Measurements from ENCODE around the gene PSMD6. TPM values are rescaled to one million over a fixed set of nuclear protein-coding genes. Genes with fewer than 3 reads are reported as not detected.

The PSMD6 gene
- total RNA-seq, 1 donor from 2014 or later: 78.6 TPM

DNA sequence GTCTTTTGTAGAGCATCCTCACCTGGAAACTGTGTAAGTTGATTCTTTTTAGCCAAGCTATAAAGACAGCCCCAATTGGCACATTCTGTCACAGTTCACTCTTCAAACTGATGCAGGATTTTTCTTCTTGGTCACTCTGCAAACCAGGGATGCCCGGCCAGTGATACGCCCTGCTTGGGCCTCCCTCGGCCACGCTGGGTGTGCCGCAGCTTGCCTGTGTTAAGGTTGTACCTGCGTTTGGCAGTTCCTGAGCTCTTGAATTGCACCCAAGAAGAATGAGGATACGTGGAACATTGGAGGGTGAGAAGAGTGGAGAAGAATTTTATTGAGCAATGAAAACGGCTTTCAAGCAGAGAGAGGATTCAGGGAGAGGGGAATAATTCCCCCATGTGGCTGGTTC, 49.9 kb downstream of the PSMD6 start:
- no peaks in the 10 kb centered on the region for H3K9me3 Mint-ChIP-seq (ENCODE audit: unreplicated experiment)
- H3K27ac Mint-ChIP-seq (ENCODE audit: unreplicated experiment): no peak overlapping the region
- TF ChIP-seq, protein P1, sequence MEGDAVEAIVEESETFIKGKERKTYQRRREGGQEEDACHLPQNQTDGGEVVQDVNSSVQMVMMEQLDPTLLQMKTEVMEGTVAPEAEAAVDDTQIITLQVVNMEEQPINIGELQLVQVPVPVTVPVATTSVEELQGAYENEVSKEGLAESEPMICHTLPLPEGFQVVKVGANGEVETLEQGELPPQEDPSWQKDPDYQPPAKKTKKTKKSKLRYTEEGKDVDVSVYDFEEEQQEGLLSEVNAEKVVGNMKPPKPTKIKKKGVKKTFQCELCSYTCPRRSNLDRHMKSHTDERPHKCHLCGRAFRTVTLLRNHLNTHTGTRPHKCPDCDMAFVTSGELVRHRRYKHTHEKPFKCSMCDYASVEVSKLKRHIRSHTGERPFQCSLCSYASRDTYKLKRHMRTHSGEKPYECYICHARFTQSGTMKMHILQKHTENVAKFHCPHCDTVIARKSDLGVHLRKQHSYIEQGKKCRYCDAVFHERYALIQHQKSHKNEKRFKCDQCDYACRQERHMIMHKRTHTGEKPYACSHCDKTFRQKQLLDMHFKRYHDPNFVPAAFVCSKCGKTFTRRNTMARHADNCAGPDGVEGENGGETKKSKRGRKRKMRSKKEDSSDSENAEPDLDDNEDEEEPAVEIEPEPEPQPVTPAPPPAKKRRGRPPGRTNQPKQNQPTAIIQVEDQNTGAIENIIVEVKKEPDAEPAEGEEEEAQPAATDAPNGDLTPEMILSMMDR (IDR thresholded peaks at IDR 0.05; ENCODE audit: partially characterized antibody, unreplicated experiment): no peak
- peaks cover 7% of the 10 kb centered on the region for H3K4me1 Mint-ChIP-seq (ENCODE audit: low read depth, unreplicated experiment)
- H3K27me3 Mint-ChIP-seq (ENCODE audit: unreplicated experiment): no peaks in the 10 kb centered on the region
- DNase-seq: no peak
- no peak overlapping the region for H3K4me3 Mint-ChIP-seq (ENCODE audit: unreplicated experiment)
- no peaks in the 10 kb centered on the region for H3K36me3 Mint-ChIP-seq (ENCODE audit: unreplicated experiment)

DNA sequence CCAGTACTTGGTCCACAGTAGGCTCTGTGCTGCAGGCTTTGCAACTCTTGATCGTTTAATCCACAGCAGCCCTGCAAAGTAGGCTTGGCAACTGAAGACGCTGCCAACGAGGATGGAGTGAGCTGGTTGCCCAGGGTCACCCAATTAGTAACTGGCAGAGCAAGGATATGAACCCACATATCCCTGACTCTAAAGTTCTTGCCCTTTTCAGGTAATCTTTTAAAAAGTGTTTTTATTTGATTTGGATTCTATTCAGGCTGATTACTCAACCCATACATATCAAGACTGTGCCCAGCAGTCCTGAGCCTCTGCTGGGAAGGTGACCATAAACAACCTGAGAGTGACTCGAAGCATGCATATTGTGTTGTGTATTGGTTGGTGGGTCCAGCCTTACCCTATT, 50.3 kb downstream of the PSMD6 start:
- H3K27ac Mint-ChIP-seq (ENCODE audit: unreplicated experiment): no peak overlapping the region
- no peak for DNase-seq
- no peaks in the 10 kb centered on the region for H3K9me3 Mint-ChIP-seq (ENCODE audit: unreplicated experiment)
- no peaks in the 10 kb centered on the region for H3K27me3 Mint-ChIP-seq (ENCODE audit: unreplicated experiment)
- H3K4me3 Mint-ChIP-seq (ENCODE audit: unreplicated experiment): no peak overlapping the region
- H3K4me1 Mint-ChIP-seq (ENCODE audit: low read depth, unreplicated experiment): peaks cover 11% of the 10 kb centered on the region
- no peaks in the 10 kb centered on the region for H3K36me3 Mint-ChIP-seq (ENCODE audit: unreplicated experiment)
- TF ChIP-seq, protein P1 (IDR thresholded peaks at IDR 0.05; ENCODE audit: partially characterized antibody, unreplicated experiment): no peak

DNA sequence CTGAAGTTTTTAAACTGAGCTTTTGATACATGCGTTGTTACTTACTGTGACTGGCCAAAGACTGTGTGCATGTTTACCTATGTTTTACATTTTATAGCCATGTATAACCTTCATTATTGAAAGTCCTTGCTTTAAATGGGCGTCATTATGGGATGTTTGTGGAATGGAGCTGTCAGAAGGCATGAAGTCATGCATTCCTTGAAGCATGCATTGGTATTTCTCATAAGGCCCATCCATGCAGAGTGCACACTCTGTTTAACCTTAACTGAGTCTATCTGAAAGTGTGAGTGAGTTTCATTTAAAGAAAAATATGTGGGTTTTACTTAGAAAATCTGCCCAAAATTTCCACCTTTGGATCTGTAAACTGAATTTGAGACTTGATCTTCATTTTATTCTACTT, 51.1 kb downstream of the PSMD6 start:
- Mint-ChIP-seq H3K4me1 (ENCODE audit: low read depth, unreplicated experiment) (peaks cover 15% of the 10 kb centered on the region), H3K36me3 (ENCODE audit: unreplicated experiment) (no peaks in the 10 kb centered on the region), H3K9me3 (ENCODE audit: unreplicated experiment) (no peaks in the 10 kb centered on the region), H3K4me3 (ENCODE audit: unreplicated experiment) (no peak overlapping the region), H3K27me3 (ENCODE audit: unreplicated experiment) (no peaks in the 10 kb centered on the region), H3K27ac (ENCODE audit: unreplicated experiment) (no peak overlapping the region)
- TF ChIP-seq, protein P1 (IDR thresholded peaks at IDR 0.05; ENCODE audit: partially characterized antibody, unreplicated experiment): no peak
- DNase-seq: no peak

DNA sequence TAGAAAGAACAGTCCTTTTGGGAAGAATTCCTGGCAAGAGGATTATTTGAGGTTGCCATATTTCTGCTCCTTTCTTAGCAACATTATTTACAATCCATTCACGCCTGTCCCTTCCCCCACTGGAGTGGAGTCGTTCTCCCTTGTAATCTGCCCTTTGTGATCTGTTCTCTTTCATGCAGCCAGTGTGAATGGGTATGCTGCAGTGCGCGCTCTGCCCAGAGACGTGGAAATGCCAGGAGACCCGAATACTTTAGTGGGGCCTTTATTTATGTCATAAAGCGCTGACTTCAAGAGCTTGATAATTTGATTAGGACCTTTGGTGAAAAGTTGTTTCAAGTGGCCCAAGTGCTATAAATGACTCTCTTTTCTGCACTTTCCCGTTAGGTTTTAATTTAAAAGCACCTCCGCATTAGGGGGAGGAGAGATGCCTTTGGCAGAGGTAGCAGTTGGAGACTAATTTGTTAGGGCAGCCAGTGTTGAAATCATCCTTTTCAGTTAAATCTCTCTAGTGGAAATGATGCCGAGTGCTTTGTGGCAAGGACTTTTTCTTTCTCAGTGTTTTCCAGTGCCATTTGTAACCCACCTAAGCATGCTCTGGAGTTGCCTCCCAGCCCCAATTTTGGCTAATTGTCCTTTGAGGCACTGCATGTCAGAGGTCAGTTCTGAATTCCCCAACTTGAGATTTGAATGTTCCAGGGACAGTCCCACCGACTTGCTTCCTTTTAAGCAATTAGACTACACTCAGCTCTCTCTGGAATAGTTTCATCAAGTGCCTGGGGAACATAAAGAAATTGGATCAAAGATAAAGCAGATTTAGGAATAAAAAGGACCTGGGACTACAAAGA, 52.4 kb downstream of the PSMD6 start:
- Mint-ChIP-seq H3K36me3 (ENCODE audit: unreplicated experiment) (no peaks in the 10 kb centered on the region), H3K4me3 (ENCODE audit: unreplicated experiment) (no peak overlapping the region), H3K4me1 (ENCODE audit: low read depth, unreplicated experiment) (peaks cover 15% of the 10 kb centered on the region)

DNA sequence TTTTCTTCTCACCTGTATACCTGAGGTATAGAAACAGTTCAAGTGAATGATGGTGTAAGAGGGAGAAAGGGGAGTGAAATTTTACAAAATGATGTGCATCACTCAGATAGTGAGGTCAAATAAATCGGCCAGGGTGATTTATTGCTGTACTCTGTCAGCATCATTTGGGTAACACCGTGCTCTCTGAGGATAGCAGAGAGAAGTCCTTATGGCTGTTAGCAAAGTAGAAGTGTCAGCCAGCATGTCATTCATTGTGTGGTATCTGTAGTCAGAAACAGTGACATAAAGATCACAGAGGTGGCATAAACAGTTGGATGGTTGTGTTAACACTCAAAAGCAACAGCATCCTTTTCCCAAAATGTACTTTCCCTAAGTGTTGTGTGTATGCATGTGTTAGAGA, 53.4 kb downstream of the PSMD6 start:
- no peak for DNase-seq
- Mint-ChIP-seq H3K27me3 (ENCODE audit: unreplicated experiment) (no peaks in the 10 kb centered on the region), H3K4me1 (ENCODE audit: low read depth, unreplicated experiment) (peaks cover 15% of the 10 kb centered on the region), H3K36me3 (ENCODE audit: unreplicated experiment) (no peaks in the 10 kb centered on the region), H3K4me3 (ENCODE audit: unreplicated experiment) (no peak overlapping the region), H3K9me3 (ENCODE audit: unreplicated experiment) (no peaks in the 10 kb centered on the region), H3K27ac (ENCODE audit: unreplicated experiment) (no peak overlapping the region)
- TF ChIP-seq, protein P1 (IDR thresholded peaks at IDR 0.05; ENCODE audit: partially characterized antibody, unreplicated experiment): no peak

More for the DNA sequence above, 52.4 kb downstream of the PSMD6 start:
- TF ChIP-seq, protein P1 (IDR thresholded peaks at IDR 0.05; ENCODE audit: partially characterized antibody, unreplicated experiment): no peak
- Mint-ChIP-seq H3K27me3 (ENCODE audit: unreplicated experiment) (no peaks in the 10 kb centered on the region), H3K9me3 (ENCODE audit: unreplicated experiment) (no peaks in the 10 kb centered on the region), H3K27ac (ENCODE audit: unreplicated experiment) (no peak overlapping the region)
- no peak for DNase-seq
